IMR-90 (cell line): ENCODE data around the gene TAF11L13. TPM values are rescaled to one million over a fixed set of nuclear protein-coding genes. Genes with fewer than 3 reads are reported as not detected.
"Not testable (repeated sequence)": the region's sequence is repeated elsewhere in the genome, so short reads cannot be mapped to it uniquely, and the experiment has no call there.

Source experiments
- ATAC-seq: fragments of 200-7000 bp; cut with Tn5 transposase; 2 replicates; pipeline ENCODE4 v1.9.1; 2020; ENCODE audit warnings: low read depth, mild to moderate bottlenecking, moderate library complexity
- BruUV-seq: library from RNA; stranded (reverse); fragments of 400-500 nt; replicated peaks from 2 replicates; lab custom pipeline; 2021; lab: Mats Ljungman, UMichigan
- CTCF ChIA-PET: fragments of 300-600 bp; formaldehyde crosslinking; extraction: SDS; loops from one replicate; lab custom pipeline; 2021; ENCODE audit warnings: antibody characterized with exemption; lab: Yijun Ruan, JAX
- POLR2A ChIA-PET: fragments of 300-600 bp; sonication (Branson Sonifier 250); formaldehyde crosslinking; loops from one replicate; lab custom pipeline; 2022; ENCODE audit warnings: antibody characterized with exemption; ENCODE audit not compliant: unreplicated experiment; lab: Charles Lee
- DNase-seq: peaks from one replicate; pipeline ENCODE4 v3.0.0; 2013
- H2AFZ ChIP-seq: replicated peaks from 2 replicates; pipeline ENCODE3; 2013; ENCODE audit warnings: low read length, mild to moderate bottlenecking; ENCODE audit not compliant: poor library complexity
- H2AK5ac ChIP-seq: 2 replicates; pipeline ENCODE4 v1.6.1; 2013; ENCODE audit warnings: low read depth, low read length, inconsistent platforms
- H2AK9ac ChIP-seq: replicated peaks from 2 replicates; pipeline ENCODE3; 2013; ENCODE audit warnings: mild to moderate bottlenecking, low read depth, low read length, moderate library complexity; ENCODE audit not compliant: poor library complexity
- H2BK120ac ChIP-seq: 2 replicates; pipeline ENCODE4 v1.6.1; 2013; ENCODE audit warnings: low read depth, low read length, inconsistent platforms
- H2BK15ac ChIP-seq: 3 replicates; pipeline ENCODE4 v1.6.1; 2013; ENCODE audit warnings: low read depth, low read length, inconsistent platforms
- H2BK20ac ChIP-seq: 2 replicates; pipeline ENCODE4 v1.6.1; 2013; ENCODE audit warnings: low read depth, mild to moderate bottlenecking, inconsistent platforms, low read length, moderate library complexity
- H2BK5ac ChIP-seq: 2 replicates; pipeline ENCODE4 v1.6.1; 2013; ENCODE audit warnings: mild to moderate bottlenecking, low read depth, low read length, inconsistent platforms; ENCODE audit not compliant: poor library complexity, severe bottlenecking
- H3K14ac ChIP-seq: replicated peaks from 2 replicates; pipeline ENCODE4 v1.6.1; 2013; ENCODE audit warnings: low read depth, low read length, inconsistent platforms
- H3K18ac ChIP-seq: 2 replicates; pipeline ENCODE4 v1.6.1; 2013; ENCODE audit warnings: low read depth, low read length, control low read depth
- H3K23ac ChIP-seq: 2 replicates; pipeline ENCODE4 v1.6.1; 2013; ENCODE audit warnings: low read depth, low read length, inconsistent platforms
- H3K27ac ChIP-seq: 2 replicates; pipeline ENCODE4 v1.5.1; 2013; ENCODE audit warnings: mild to moderate bottlenecking, control low read depth, low read length; ENCODE audit not compliant: insufficient read depth
- H3K27me3 ChIP-seq: 2 replicates; pipeline ENCODE4 v1.6.1; 2013; ENCODE audit warnings: low read length; ENCODE audit not compliant: control insufficient read depth, insufficient read depth
- H3K36me3 ChIP-seq: 2 replicates; pipeline ENCODE4 v1.6.1; 2013; ENCODE audit warnings: low read length, mixed read lengths; ENCODE audit not compliant: control insufficient read depth, insufficient read depth
- H3K4ac ChIP-seq: 2 replicates; pipeline ENCODE4 v1.6.1; 2013; ENCODE audit warnings: low read depth, low read length, inconsistent platforms
- H3K4me1 ChIP-seq: 2 replicates; pipeline ENCODE4 v1.6.1; 2013; ENCODE audit warnings: low read length, mixed read lengths; ENCODE audit not compliant: control insufficient read depth, insufficient read depth
- H3K4me2 ChIP-seq: 2 replicates; pipeline ENCODE4 v1.6.1; 2013; ENCODE audit warnings: low read depth, mild to moderate bottlenecking, control low read depth, low read length, moderate library complexity
- H3K4me3 ChIP-seq: 2 replicates; pipeline ENCODE4 v1.5.1; 2013; ENCODE audit warnings: low read depth, mild to moderate bottlenecking, control low read depth, low read length, moderate library complexity; ENCODE audit not compliant: insufficient read depth
- H3K56ac ChIP-seq: 2 replicates; pipeline ENCODE4 v1.6.1; 2013; ENCODE audit warnings: low read length, inconsistent platforms; ENCODE audit not compliant: insufficient read depth; ENCODE audit errors: extremely low read depth
- H3K79me1 ChIP-seq, 2 experiments: 2 replicates each; pipeline ENCODE4 v1.6.1; 2013; ENCODE audit warnings: low read length in 2 of 2, inconsistent platforms in 1 of 2, low read depth in 1 of 2
- H3K9ac ChIP-seq: 2 replicates; pipeline ENCODE4 v1.6.1; 2013; ENCODE audit warnings: low read depth, low read length, control low read depth
- H3K9me1 ChIP-seq: 2 replicates; pipeline ENCODE4 v1.6.1; 2013; ENCODE audit warnings: low read length, inconsistent platforms; ENCODE audit not compliant: insufficient read depth
- H3K9me3 ChIP-seq: 2 replicates; pipeline ENCODE4 v1.6.1; 2013; ENCODE audit warnings: low read length; ENCODE audit not compliant: control insufficient read depth, insufficient read depth
- H4K20me1 ChIP-seq: 2 replicates; pipeline ENCODE4 v1.6.1; 2013; ENCODE audit warnings: low read length, inconsistent platforms; ENCODE audit not compliant: insufficient read depth
- H4K5ac ChIP-seq: 2 replicates; pipeline ENCODE4 v1.6.1; 2013; ENCODE audit warnings: mild to moderate bottlenecking, low read depth, low read length, control low read depth
- H4K8ac ChIP-seq, 2 experiments: 2 replicates each; pipeline ENCODE4 v1.6.1; 2013; ENCODE audit warnings: low read depth in 2 of 2, low read length in 2 of 2, control low read depth in 1 of 2, inconsistent platforms in 1 of 2
- H4K91ac ChIP-seq: 2 replicates; pipeline ENCODE4 v1.6.1; 2013; ENCODE audit warnings: low read depth, low read length, inconsistent platforms; ENCODE audit not compliant: insufficient read depth
- WGBS, 2 experiments: methylation state at CpG; one replicate each; pipeline versions ENCODE4 v1.1.5 to v1.1.7; 2013; ENCODE audit warnings: missing lambda C conversion rate in 2 of 2; ENCODE audit not compliant: insufficient read length in 1 of 2; ENCODE audit errors: extremely low coverage in 2 of 2; 5-methylcytosine and 5-hydroxymethylcytosine counted together
- dilution Hi-C: fragments of 300-500 bp; cut with HindIII; formaldehyde crosslinking; loops from one replicate; pipeline ENCODE4 v1.14.3; 2018; ENCODE audit warnings: low sequenced_read_pairs; ENCODE audit not compliant: unreplicated experiment
- in situ Hi-C: fragments of 300-500 bp; cut with MboI; formaldehyde crosslinking; loops from 3 replicates; pipeline ENCODE4 v1.14.3; 2019; ENCODE audit warnings: low sequenced_read_pairs, inconsistent platforms, mixed read lengths
- intact Hi-C: fragments of 100-400 bp; cut with micrococcal nuclease; formaldehyde crosslinking; loops from 2 replicates; pipeline ENCODE4 v1.10.0; 2022
- polyA plus RNA-seq, 3 experiments: library from polyadenylated mRNA; depleted of rRNA; stranded (reverse); fragments of >200 nt; gene quantifications; 2 replicates each; pipeline ENCODE4 v1.2.3, GENCODE V29; 2012; ENCODE audit warnings: low replicate concordance in 1 of 3
- total RNA-seq: library from RNA; depleted of rRNA; stranded (reverse); fragments of >200 nt; gene quantifications from 2 replicates; pipeline ENCODE4 v1.2.3, GENCODE V29; 2012

The TAF11L13 gene
- total and polyA plus RNA-seq, 2 of the 4 experiments (the other 2 are of a cell fraction): not detected

GRCh38 chr5:17597728-17598127 is 34.2 kb upstream of the TAF11L13 start, which contains the start of gene TAF11L10:
Gene TAF11L10 (minus strand): TSS chr5:17597828.
- dilution Hi-C loops, H3K14ac ChIP-seq, H3K9me1 ChIP-seq, H3K36me3 ChIP-seq, H3K4ac ChIP-seq, DNase-seq, H3K23ac ChIP-seq, H2BK15ac ChIP-seq, POLR2A ChIA-PET, in situ Hi-C loops, H4K20me1 ChIP-seq, H4K8ac ChIP-seq, CTCF ChIA-PET, H2AFZ ChIP-seq, H3K56ac ChIP-seq, H3K18ac ChIP-seq, H3K27me3 ChIP-seq, H4K5ac ChIP-seq, H3K27ac ChIP-seq, BruUV-seq, H3K4me2 ChIP-seq, intact Hi-C loops, H2AK5ac ChIP-seq, H3K9ac ChIP-seq, H3K79me1 ChIP-seq, H2BK5ac ChIP-seq, H3K9me3 ChIP-seq, H3K4me3 ChIP-seq, ATAC-seq, H2BK120ac ChIP-seq, H4K91ac ChIP-seq, H3K4me1 ChIP-seq, H2BK20ac ChIP-seq, H2AK9ac ChIP-seq: not testable (repeated sequence)
- no CpG with 5 or more reads among the region's 15 CpGs for WGBS, 2 experiments

- ATAC-seq, H4K8ac ChIP-seq, H3K27ac ChIP-seq, in situ Hi-C loops, H2AK5ac ChIP-seq, H3K27me3 ChIP-seq, H3K9me3 ChIP-seq, H4K91ac ChIP-seq, H3K4me3 ChIP-seq, CTCF ChIA-PET, H4K20me1 ChIP-seq, POLR2A ChIA-PET, H2BK120ac ChIP-seq, H4K5ac ChIP-seq, H2BK15ac ChIP-seq, DNase-seq, H3K14ac ChIP-seq, H3K9ac ChIP-seq, H2BK5ac ChIP-seq, H2AFZ ChIP-seq, H3K4me1 ChIP-seq, H3K18ac ChIP-seq, BruUV-seq, H3K23ac ChIP-seq, H3K56ac ChIP-seq, H3K36me3 ChIP-seq, H3K4ac ChIP-seq, H3K79me1 ChIP-seq, dilution Hi-C loops, H3K9me1 ChIP-seq, H2BK20ac ChIP-seq, H3K4me2 ChIP-seq, intact Hi-C loops, H2AK9ac ChIP-seq: not testable (repeated sequence)
- no CpG with 5 or more reads among the region's 6 CpGs for whole genome bisulfite sequencing, 2 experiments
Observed at GRCh38 chr5:17603880-17604279, 28.0 kb upstream of the TAF11L13 start, which contains the start of gene TAF11L11. Gene TAF11L11 (plus strand): TSS chr5:17604183.
